ENCODE data around the gene OBSCN.

The OBSCN gene

DNA sequence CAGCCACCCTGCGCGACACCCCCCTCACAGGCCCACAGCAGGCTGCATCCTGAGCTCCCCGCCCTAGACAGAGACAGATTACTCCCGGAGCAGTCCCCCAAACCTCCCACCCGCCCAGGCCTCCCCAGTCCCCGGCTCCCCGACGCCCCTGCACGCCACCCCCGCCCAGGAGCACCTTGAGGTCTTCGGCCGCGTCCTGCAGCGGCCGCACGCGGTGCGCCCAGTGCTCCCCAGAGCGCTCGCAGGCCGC lies 198.1 kb downstream of the OBSCN start:
- Histone ChIP-seq H3K9me3 (ENCODE audit: control insufficient read depth, insufficient read depth, low read length) (no peaks in the 10 kb centered on the region), H3K27me3 (ENCODE audit: control insufficient read depth, insufficient read depth, low read length) (0 out of 2 replicates have a peak, but pooled peaks cover 2% of the 10 kb centered on the region), H3K4me1 (ENCODE audit: control insufficient read depth, insufficient read depth, low read length) (peaks cover 17% of the 10 kb centered on the region; the same call in 1 of the 2 replicates), H3K27ac (ENCODE audit: low read depth, low read length) (no peak overlapping the region), H3K4me3 (ENCODE audit: low read depth, low read length) (peak overlapping the region; percentile 97), H3K36me3 (ENCODE audit: control insufficient read depth, insufficient read depth, low read length) (peaks cover 33% of the 10 kb centered on the region), H3K9ac (ENCODE audit: low read depth, low read length) (peak overlapping the region; percentile 77; the same call in 1 of the 2 replicates)

DNA sequence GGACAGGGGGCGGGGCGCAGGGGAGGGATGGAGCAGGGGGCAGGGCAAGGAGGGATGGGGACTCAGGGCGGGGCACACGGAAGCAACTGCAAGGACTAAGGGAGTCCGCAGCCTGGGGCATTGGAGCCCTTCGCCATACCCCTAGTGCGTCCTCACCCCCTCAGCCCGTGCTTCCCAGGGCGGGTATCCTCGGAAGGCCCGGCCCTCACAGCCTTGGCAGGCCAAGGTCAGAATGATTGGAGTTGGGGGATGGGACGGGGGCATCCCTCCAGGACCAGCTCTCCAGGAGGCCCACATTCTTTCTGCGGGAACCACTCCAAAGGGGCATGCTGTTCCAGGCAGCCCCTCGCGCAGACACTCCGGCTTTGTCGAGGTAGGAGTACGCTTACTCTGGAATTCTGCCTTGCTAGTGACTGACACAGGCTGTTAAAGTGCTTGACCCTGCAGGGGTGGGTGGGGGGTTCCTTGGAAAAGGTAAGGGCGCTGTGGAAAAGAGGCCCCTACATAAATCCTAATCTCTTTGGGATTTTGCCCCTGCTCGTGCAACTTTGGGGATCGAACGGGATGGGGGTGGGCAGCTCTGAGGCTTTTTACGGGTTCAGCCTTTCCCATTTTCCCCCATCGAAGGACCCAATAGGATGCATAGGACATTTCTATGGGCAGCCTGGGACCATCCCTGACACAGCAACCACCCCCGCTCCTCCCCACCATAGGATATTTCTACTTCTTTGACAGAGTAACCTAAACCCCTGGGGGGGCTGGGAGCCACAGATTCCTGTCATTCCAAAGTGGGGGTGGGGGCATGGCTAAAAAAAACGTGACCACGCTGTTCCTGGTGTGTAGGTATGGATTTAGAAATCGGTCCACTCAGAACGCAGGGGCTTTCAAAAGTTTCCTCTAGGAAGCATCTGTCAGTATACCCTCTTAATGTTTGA lies 199.5 kb downstream of the OBSCN start:
- H3K4me3 ChIP-seq (ENCODE audit: low read depth, low read length): peak overlapping the region; percentile 93
- H3K9me3 ChIP-seq (ENCODE audit: control insufficient read depth, insufficient read depth, low read length): no peaks in the 10 kb centered on the region
- H3K36me3 ChIP-seq (ENCODE audit: control insufficient read depth, insufficient read depth, low read length): peaks cover 22% of the 10 kb centered on the region
- no peak overlapping the region for H3K9ac ChIP-seq (ENCODE audit: low read depth, low read length)
- H3K4me1 ChIP-seq (ENCODE audit: control insufficient read depth, insufficient read depth, low read length): peaks cover 17% of the 10 kb centered on the region; the same call in 1 of the 2 replicates
- peak overlapping the region; percentile 83 for H3K27ac ChIP-seq (ENCODE audit: low read depth, low read length)
- 0 out of 2 replicates have a peak, but pooled peaks cover 2% of the 10 kb centered on the region for H3K27me3 ChIP-seq (ENCODE audit: control insufficient read depth, insufficient read depth, low read length)

DNA sequence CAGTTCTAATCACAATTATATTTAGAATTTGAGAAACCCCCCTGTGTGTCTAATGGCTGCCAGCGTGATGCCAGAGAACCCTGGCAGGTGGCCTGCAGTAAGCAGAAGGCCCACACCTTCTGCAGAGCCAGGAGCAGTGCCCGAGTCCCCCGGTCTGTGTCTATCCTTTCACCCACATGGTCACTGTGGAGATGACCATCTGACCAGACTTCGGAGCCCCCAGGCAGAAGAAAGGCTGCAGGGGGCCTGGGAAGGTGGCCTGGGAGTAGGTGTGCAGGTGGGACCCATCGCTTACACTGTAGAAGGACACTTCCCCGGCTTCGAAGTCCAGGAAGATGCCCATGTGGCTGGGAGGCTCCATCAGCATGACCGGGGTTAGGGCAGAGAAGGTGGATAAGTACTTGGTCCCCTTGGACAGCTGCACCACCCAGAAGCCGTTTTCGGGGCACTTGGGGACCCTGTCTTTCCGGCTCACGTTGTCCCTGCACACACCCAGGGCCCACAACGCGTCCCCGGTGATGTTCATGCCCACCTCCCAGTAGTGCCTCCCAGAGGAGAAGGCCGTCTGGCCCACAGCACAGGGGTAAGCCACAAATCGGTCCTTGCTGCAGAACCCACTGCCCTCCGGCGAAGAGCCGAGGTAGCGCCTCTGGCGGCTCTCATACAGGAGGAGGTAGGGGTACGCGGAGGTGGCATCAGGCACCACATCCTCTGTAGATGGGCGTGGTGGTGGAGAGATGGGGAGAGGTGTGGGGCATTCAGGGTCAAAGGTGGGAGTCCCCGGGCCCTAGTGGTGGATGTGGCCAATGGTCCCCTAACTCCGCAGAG lies 200.4 kb downstream of the OBSCN start:
- Histone ChIP-seq H3K36me3 (ENCODE audit: control insufficient read depth, insufficient read depth, low read length) (peaks cover 14% of the 10 kb centered on the region), H3K4me1 (ENCODE audit: control insufficient read depth, insufficient read depth, low read length) (peaks cover 17% of the 10 kb centered on the region; the same call in 1 of the 2 replicates), H3K27ac (ENCODE audit: low read depth, low read length) (no peak overlapping the region), H3K27me3 (ENCODE audit: control insufficient read depth, insufficient read depth, low read length) (0 out of 2 replicates have a peak, but pooled peaks cover 2% of the 10 kb centered on the region), H3K9me3 (ENCODE audit: control insufficient read depth, insufficient read depth, low read length) (no peaks in the 10 kb centered on the region), H3K4me3 (ENCODE audit: low read depth, low read length) (peak overlapping the region; percentile 93), H3K9ac (ENCODE audit: low read depth, low read length) (no peak overlapping the region)

DNA sequence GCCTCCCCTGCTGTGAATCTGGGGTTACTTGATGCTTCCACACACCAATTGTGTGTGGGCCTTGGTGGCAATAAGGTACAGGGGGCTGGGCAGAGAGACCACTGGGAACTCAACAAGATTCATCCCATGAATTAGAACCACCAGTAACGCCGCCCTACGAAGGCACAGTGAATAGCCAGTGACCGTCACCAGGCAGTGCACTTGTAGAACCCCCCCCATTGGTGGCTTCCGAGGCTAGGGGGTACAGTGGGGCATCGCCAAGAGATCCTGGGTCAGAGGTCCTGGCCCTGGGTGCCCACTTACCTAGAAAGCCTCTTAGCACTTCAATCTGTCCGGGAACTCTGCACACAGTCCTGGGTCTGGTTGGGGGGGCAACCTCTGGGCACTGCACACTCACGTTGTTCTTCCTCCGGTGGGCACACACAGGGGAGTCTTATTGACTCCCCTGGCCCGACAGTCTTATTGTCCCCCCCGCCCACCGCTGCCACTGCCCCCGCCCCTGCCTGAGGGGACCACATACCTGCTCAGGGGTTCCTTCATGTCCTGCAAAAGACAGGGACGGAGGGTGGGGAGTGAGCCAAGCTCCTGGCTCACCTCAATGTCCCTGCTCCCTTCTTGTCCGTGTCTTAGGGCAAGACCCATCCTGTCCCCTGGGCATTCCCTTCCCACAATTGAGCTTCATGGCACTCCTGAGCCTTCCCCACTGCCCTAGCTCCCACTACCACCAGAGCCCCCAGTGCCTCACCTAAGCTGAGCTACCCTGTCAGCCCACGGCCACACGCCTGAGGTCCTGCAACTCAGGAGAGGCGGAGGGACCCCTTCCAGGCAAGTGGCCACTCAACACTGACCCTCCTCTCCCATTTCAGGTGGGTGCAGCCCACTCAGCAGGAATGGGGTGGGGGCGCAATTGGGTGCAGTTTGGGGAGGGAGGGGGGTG lies 201.3 kb downstream of the OBSCN start:
- no peak overlapping the region for H3K4me3 ChIP-seq (ENCODE audit: low read depth, low read length)
- H3K4me1 ChIP-seq (ENCODE audit: control insufficient read depth, insufficient read depth, low read length): peaks cover 17% of the 10 kb centered on the region; the same call in 1 of the 2 replicates
- H3K9me3 ChIP-seq (ENCODE audit: control insufficient read depth, insufficient read depth, low read length): no peaks in the 10 kb centered on the region
- peaks cover 13% of the 10 kb centered on the region for H3K36me3 ChIP-seq (ENCODE audit: control insufficient read depth, insufficient read depth, low read length)
- no peak overlapping the region for H3K9ac ChIP-seq (ENCODE audit: low read depth, low read length)
- no peak overlapping the region for H3K27ac ChIP-seq (ENCODE audit: low read depth, low read length)
- H3K27me3 ChIP-seq (ENCODE audit: control insufficient read depth, insufficient read depth, low read length): peaks cover 9% of the 10 kb centered on the region

DNA sequence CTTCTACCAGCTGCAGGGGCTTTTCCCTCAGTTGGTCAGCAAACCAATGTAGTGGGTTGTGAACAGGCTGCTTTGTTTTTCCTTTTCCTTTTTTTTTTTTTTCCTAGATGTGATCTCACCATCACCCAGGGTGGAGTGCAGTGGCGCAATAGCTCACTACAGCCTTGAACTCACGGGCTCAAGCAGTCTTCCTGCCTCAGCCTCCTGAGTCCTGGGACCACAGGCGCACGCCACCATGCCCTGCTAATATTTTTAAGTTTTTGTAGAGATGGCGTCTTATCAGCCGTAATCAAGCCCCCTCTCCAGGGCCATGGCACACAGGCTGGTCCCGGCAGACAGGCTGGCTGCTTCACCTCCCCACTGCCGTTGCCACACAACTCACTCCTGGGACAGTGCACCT lies 202.2 kb downstream of the OBSCN start:
- H3K4me3 ChIP-seq (ENCODE audit: low read depth, low read length): no peak overlapping the region

DNA sequence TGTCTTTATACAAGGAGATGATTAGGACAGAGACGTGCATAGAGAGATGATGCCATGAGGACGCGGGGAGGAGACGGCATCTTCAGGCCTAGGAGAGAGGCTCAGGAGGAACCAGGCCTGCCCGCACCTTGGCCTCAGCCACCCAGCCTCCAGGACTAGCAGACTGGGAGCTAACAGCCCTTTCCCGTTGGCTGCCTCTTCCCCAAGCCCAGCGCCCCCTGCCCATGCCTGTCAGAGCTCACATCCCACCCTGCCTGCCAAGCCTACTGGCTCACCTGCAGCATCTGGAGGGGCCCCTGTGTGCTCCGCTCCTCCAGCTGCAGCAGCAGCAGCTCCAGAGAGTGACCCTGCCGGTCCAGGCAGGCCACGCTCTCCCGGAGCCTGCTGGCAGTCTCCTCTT lies 202.8 kb downstream of the OBSCN start:
- Histone ChIP-seq H3K9me3 (ENCODE audit: control insufficient read depth, insufficient read depth, low read length) (no peaks in the 10 kb centered on the region), H3K36me3 (ENCODE audit: control insufficient read depth, insufficient read depth, low read length) (peaks cover 7% of the 10 kb centered on the region; the same call in 1 of the 2 replicates), H3K9ac (ENCODE audit: low read depth, low read length) (no peak overlapping the region), H3K4me3 (ENCODE audit: low read depth, low read length) (no peak overlapping the region), H3K4me1 (ENCODE audit: control insufficient read depth, insufficient read depth, low read length) (peaks cover 12% of the 10 kb centered on the region), H3K27me3 (ENCODE audit: control insufficient read depth, insufficient read depth, low read length) (peaks cover 24% of the 10 kb centered on the region), H3K27ac (ENCODE audit: low read depth, low read length) (no peak overlapping the region)

More for the DNA sequence above, 202.2 kb downstream of the OBSCN start:
- Histone ChIP-seq H3K27ac (ENCODE audit: low read depth, low read length) (no peak overlapping the region), H3K27me3 (ENCODE audit: control insufficient read depth, insufficient read depth, low read length) (peaks cover 18% of the 10 kb centered on the region), H3K4me1 (ENCODE audit: control insufficient read depth, insufficient read depth, low read length) (peaks cover 15% of the 10 kb centered on the region; the same call in 1 of the 2 replicates), H3K9ac (ENCODE audit: low read depth, low read length) (no peak overlapping the region), H3K9me3 (ENCODE audit: control insufficient read depth, insufficient read depth, low read length) (no peaks in the 10 kb centered on the region), H3K36me3 (ENCODE audit: control insufficient read depth, insufficient read depth, low read length) (peaks cover 7% of the 10 kb centered on the region; the same call in 1 of the 2 replicates)

DNA sequence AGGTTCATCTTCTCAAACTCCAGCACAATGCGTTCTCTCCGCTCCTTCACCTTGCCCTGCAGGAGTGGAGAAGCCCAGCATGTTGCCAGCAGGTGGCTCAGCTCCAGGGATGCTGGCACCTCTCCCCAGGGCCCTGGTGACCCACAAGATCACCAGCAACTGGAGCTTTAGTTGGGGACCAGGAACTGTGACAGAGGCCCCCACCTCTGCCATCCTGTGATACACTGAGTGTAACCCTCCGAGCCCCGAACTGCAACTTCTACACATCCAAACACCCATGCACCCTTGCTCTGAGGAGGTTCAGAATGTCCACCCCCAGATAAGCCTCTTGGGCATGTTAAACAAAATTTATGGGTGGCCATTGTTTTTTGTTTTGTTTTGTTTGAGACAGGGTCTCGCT lies 203.3 kb downstream of the OBSCN start:
- Histone ChIP-seq H3K9ac (ENCODE audit: low read depth, low read length) (no peak overlapping the region), H3K27me3 (ENCODE audit: control insufficient read depth, insufficient read depth, low read length) (peaks cover 29% of the 10 kb centered on the region), H3K4me1 (ENCODE audit: control insufficient read depth, insufficient read depth, low read length) (peaks cover 16% of the 10 kb centered on the region), H3K36me3 (ENCODE audit: control insufficient read depth, insufficient read depth, low read length) (peaks cover 7% of the 10 kb centered on the region; the same call in 1 of the 2 replicates), H3K4me3 (ENCODE audit: low read depth, low read length) (no peak overlapping the region), H3K27ac (ENCODE audit: low read depth, low read length) (no peak overlapping the region), H3K9me3 (ENCODE audit: control insufficient read depth, insufficient read depth, low read length) (no peaks in the 10 kb centered on the region)

DNA sequence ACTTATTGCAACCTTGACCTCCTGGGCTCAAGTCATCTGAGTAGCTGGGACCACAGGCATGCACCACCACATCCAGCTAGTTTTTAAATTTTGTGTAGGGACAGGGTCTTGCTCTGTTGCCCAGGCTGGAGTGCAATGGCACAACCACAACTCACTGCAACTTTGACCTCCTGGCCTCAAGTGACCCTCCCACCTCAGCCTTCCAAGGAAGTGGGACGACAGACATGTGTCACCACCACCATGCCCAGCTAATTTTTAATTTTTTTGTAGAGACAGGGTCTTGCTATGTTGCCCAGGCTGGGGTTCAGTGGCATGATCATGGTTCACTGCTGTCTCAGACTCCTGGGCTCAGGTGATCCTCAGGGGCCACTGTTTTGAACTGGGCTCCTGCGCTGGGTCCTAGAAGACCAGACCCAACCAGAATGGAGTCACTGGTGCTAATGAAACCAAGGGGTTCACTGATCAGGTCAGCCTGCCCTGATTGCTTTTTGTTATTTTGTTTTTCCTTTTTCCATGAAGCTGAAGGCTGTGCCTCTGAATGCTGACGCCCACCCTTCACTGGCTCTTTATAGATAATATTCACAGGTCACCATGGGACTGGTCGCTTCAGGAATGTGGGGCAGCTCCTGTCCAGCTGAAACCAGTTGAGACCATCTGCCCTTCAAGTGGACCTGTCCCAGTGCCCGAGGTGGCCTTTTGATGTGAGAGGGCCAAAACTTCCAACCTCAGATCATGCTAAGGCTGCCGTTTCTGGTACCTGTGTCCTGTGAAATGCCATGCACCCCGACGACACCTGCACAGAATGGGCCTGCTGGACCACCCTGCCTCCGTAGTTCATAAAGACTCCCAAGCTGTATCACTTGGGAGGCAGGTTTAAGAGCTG lies 203.9 kb downstream of the OBSCN start:
- Histone ChIP-seq H3K4me1 (ENCODE audit: control insufficient read depth, insufficient read depth, low read length) (peaks cover 16% of the 10 kb centered on the region), H3K36me3 (ENCODE audit: control insufficient read depth, insufficient read depth, low read length) (peaks cover 7% of the 10 kb centered on the region; the same call in 1 of the 2 replicates), H3K27me3 (ENCODE audit: control insufficient read depth, insufficient read depth, low read length) (peaks cover 29% of the 10 kb centered on the region), H3K9me3 (ENCODE audit: control insufficient read depth, insufficient read depth, low read length) (no peaks in the 10 kb centered on the region), H3K27ac (ENCODE audit: low read depth, low read length) (no peak overlapping the region), H3K4me3 (ENCODE audit: low read depth, low read length) (no peak overlapping the region), H3K9ac (ENCODE audit: low read depth, low read length) (no peak overlapping the region)

DNA sequence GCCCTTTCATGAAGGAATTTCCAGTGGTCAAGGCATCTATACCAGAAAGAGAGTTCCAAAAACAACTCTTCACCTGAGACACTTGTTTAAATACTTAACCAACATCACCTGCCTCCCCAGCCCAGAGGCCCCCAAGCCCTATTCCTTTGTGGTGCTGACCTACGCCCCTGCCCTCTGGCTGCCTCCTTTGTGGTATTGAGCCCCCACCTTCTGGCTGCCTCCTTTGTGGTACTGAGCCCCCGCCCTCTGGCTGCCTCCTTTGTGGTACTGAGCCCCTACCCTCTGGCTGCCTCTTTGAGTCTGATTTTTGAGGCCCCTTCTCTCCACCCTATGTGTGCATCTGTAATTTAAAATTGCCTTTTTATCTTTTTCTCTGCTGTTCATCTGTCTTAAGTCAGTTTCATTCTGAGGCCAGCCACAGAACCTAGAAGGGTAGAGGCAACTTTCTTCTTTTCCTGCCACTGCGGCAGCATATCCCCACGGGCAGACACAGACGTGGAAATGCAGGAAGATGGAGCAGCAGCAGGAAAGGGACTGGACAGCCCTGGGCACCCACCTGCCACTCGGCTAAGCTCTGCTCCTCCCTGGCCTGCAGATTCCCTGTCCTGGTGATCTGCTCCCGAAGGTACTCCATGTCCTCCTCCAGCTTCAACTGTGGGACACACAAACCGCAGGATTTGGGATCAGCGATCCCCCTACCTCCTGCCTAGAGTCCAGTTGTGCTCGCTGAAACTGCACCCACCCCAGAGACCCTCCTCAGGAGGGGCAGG lies 205.6 kb downstream of the OBSCN start:
- no peaks in the 10 kb centered on the region for H3K9me3 ChIP-seq (ENCODE audit: control insufficient read depth, insufficient read depth, low read length)
- peaks cover 7% of the 10 kb centered on the region; the same call in 1 of the 2 replicates for H3K36me3 ChIP-seq (ENCODE audit: control insufficient read depth, insufficient read depth, low read length)
- H3K4me1 ChIP-seq (ENCODE audit: control insufficient read depth, insufficient read depth, low read length): peaks cover 12% of the 10 kb centered on the region; the same call in 1 of the 2 replicates
- H3K27ac ChIP-seq (ENCODE audit: low read depth, low read length): no peak overlapping the region
- peaks cover 43% of the 10 kb centered on the region for H3K27me3 ChIP-seq (ENCODE audit: control insufficient read depth, insufficient read depth, low read length)
- H3K4me3 ChIP-seq (ENCODE audit: low read depth, low read length): no peak overlapping the region
- H3K9ac ChIP-seq (ENCODE audit: low read depth, low read length): no peak overlapping the region

All from HUES48 (cell line).